Left colon (tissue), 2 donors: ENCODE results near the gene ZFPM1. TPM values are rescaled to one million over a fixed set of nuclear protein-coding genes. Genes with fewer than 3 reads are reported as not detected.

Source experiments
- ATAC-seq: fragments of 200-7000 bp; cut with Tn5 transposase; one replicate; pipeline ENCODE4 v1.9.1; 2020; ENCODE audit warnings: mild to moderate bottlenecking, moderate library complexity
- DNase-seq, 2 donors: peaks; one replicate each; pipeline ENCODE4 v3.0.0-alpha.2; 2020
- intact Hi-C, 2 donors: fragments of 100-400 bp; cut with DNase I in 1 of 2; cut with micrococcal nuclease in 1 of 2; formaldehyde crosslinking; loops; one replicate each; pipeline versions ENCODE4 v1.11.2 to v1.14.0; 2022; cut with DNase I, micrococcal nuclease
- total RNA-seq, 2 donors: library from RNA; stranded (reverse); fragmentation: NEBNext Ultra II Directional; extraction: Animal tissue kit (Norgen Biotek cat#: 25700); gene quantifications; one replicate each; pipeline ENCODE4 v1.2.1, GENCODE V29; 2021
- donor health status: DM: no; HTN: no; CAD: no.
- donor health status: DM: yes; HTN: yes; CAD: no.

The ZFPM1 gene
- total RNA-seq, 2 donors from 2014 or later: 8.0 to 11.3 TPM

- ATAC-seq (no peak), DNase-seq (no peak)
- intact Hi-C loops: no loop called here
Observed at GRCh38 chr16:88537859-88538258, 84.8 kb downstream of the ZFPM1 start.

GRCh38 chr16:88538366-88539060 lies 85.4 kb downstream of the ZFPM1 start:
- intact Hi-C loops: no loop called here
- DNase-seq (no peak), ATAC-seq (no peak)

- intact Hi-C loops: no loop called here
Observed at GRCh38 chr16:88539261-88539651, 86.2 kb downstream of the ZFPM1 start.

GRCh38 chr16:88539652-88540345 lies 86.7 kb downstream of the ZFPM1 start:
- ATAC-seq (no peak), DNase-seq (no peak)
- intact Hi-C loops: no loop called here

More at GRCh38 chr16:88539261-88539651, 86.2 kb downstream of the ZFPM1 start:
- no peak for ATAC-seq
- DNase-seq: no peak

GRCh38 chr16:88540346-88540977 lies 87.4 kb downstream of the ZFPM1 start:
- no peak for DNase-seq
- intact Hi-C loops: no loop called here
- ATAC-seq: peak; percentile 78

- intact Hi-C loops: no loop called here
- no peak for DNase-seq
- ATAC-seq: no peak
Observed at GRCh38 chr16:88541831-88542616, 88.9 kb downstream of the ZFPM1 start.

- intact Hi-C loops: no loop called here
- no peak for ATAC-seq
Observed at GRCh38 chr16:88543230-88543813, 90.2 kb downstream of the ZFPM1 start.

GRCh38 chr16:88545781-88546180 lies 92.7 kb downstream of the ZFPM1 start:
- intact Hi-C loops: no loop called here
- no peak for DNase-seq
- no peak for ATAC-seq

More at GRCh38 chr16:88543230-88543813, 90.2 kb downstream of the ZFPM1 start:
- DNase-seq: no peak

GRCh38 chr16:88548131-88548874 lies 95.2 kb downstream of the ZFPM1 start:
- no peak for ATAC-seq
- no peak for DNase-seq
- intact Hi-C loops: no loop called here

GRCh38 chr16:88548985-88549384 lies 95.9 kb downstream of the ZFPM1 start:
- intact Hi-C loops: no loop called here
- DNase-seq: no peak
- ATAC-seq: no peak

GRCh38 chr16:88549671-88550245 lies 96.7 kb downstream of the ZFPM1 start:
- intact Hi-C loops: no loop called here
- ATAC-seq (no peak), DNase-seq (no peak)

GRCh38 chr16:88550246-88550661 lies 97.2 kb downstream of the ZFPM1 start:
- DNase-seq: no peak
- ATAC-seq: peak; percentile 73
- intact Hi-C loops: no loop called here

- intact Hi-C loops: no loop called here
- ATAC-seq (no peak), DNase-seq (no peak)
Observed at GRCh38 chr16:88552166-88552565, 99.1 kb downstream of the ZFPM1 start.

GRCh38 chr16:88552815-88553214 lies 99.7 kb downstream of the ZFPM1 start:
- ATAC-seq (no peak), DNase-seq (no peak)
- intact Hi-C loops: no loop called here

- intact Hi-C loops: no loop called here
- ATAC-seq: no peak
- DNase-seq: no peak
Observed at GRCh38 chr16:88553739-88554138, 100.7 kb downstream of the ZFPM1 start.

- intact Hi-C loops: no loop called here
- ATAC-seq (no peak), DNase-seq (no peak)
Observed at GRCh38 chr16:88554711-88555264, 101.7 kb downstream of the ZFPM1 start.

GRCh38 chr16:88556294-88556988 lies 103.4 kb downstream of the ZFPM1 start:
- ATAC-seq: no peak
- intact Hi-C loops: no loop called here
- DNase-seq: no peak
